A549 treated with ZK216348 at 1 μM for 4 hours (cell line): ENCODE measurements around the gene UBE2E1. TPM values are rescaled to one million over a fixed set of nuclear protein-coding genes. Genes with fewer than 3 reads are reported as not detected.

Source experiments
- total RNA-seq: library from RNA; stranded (reverse); fragments of 200-300 nt; extraction: Qiagen RNA extraction; gene quantifications from 5 replicates; pipeline ENCODE4 v1.2.3, GENCODE V29; 2022; ENCODE audit warnings: low read depth

UBE2E1 gene
- 86.2 to 129 TPM (median 96.1 TPM) in 5 replicates for total RNA-seq

GRCh38 chr3:23805633-23806533 is at the start of gene UBE2E1:
TSS of gene UBE2E1 (plus strand) at chr3:23805955. CDS start at chr3:23807270, 1,315 bp downstream.

GRCh38 chr3:23916886-23917678 is 111.3 kb downstream of the UBE2E1 start, which contains the start of the genes NKIRAS1 and RPL15:
TSS of gene NKIRAS1 (minus strand) at chr3:23916990. CDS start at chr3:23910904, 6,086 bp downstream.
TSS of gene RPL15 (plus strand) at chr3:23917132. CDS start at chr3:23917860, 728 bp downstream.

Other genes with a start within 250 kb of the UBE2E1 start
- 7.9 to 10.7 TPM (median 9.5 TPM) in 5 replicates for gene NKIRAS1, start 111.0 kb downstream of the UBE2E1 start, total RNA-seq
- gene RPL15, start 111.2 kb downstream of the UBE2E1 start, total RNA-seq: 2,718 to 3,138 TPM (median 2,934 TPM) in 5 replicates
- gene NR1D2, start 139.3 kb downstream of the UBE2E1 start, total RNA-seq: 5.8 to 10.7 TPM (median 7.6 TPM) in 5 replicates